CD1c-positive myeloid dendritic cell (primary cell): Measurements from ENCODE around the gene RUNX1.
A peak's percentile ranks its signal among the peaks of the same experiment; 100 is the strongest.

ENCODE experiments used
- DNase-seq: peaks from one replicate; pipeline ENCODE4 v3.0.0-alpha.2; 2016; ENCODE audit errors: extremely low spot score

Gene RUNX1

GRCh38 chr21:35048706-35049617 lies at the start of gene RUNX1:
Gene RUNX1 (minus strand): TSS chr21:35049302.
- DNase-seq = peak; percentile 94

- DNase-seq = no peak
Measured at GRCh38 chr21:35097525-35097924, 48.4 kb upstream of the RUNX1 start.

GRCh38 chr21:35096959-35097358 lies 47.9 kb upstream of the RUNX1 start:
- DNase-seq = no peak

GRCh38 chr21:35095859-35096291 lies 46.8 kb upstream of the RUNX1 start:
- DNase-seq = no peak

GRCh38 chr21:35093514-35093913 lies 44.4 kb upstream of the RUNX1 start:
- DNase-seq = no peak

GRCh38 chr21:35091496-35091895 lies 42.4 kb upstream of the RUNX1 start:
- DNase-seq = no peak

GRCh38 chr21:35090403-35090802 lies 41.3 kb upstream of the RUNX1 start:
- DNase-seq = no peak

GRCh38 chr21:35088319-35088771 lies 39.2 kb upstream of the RUNX1 start:
- DNase-seq = no peak

GRCh38 chr21:35086357-35086756 lies 37.3 kb upstream of the RUNX1 start:
- no peak for DNase-seq

- DNase-seq = no peak
Measured at GRCh38 chr21:35084869-35085268, 35.8 kb upstream of the RUNX1 start.

- no peak for DNase-seq
Measured at GRCh38 chr21:35083246-35083645, 34.1 kb upstream of the RUNX1 start.

GRCh38 chr21:35081861-35082260 lies 32.8 kb upstream of the RUNX1 start:
- no peak for DNase-seq

GRCh38 chr21:35079181-35079580 lies 30.1 kb upstream of the RUNX1 start:
- no peak for DNase-seq

GRCh38 chr21:35077975-35078374 lies 28.9 kb upstream of the RUNX1 start:
- DNase-seq = no peak

GRCh38 chr21:35077466-35077865 lies 28.4 kb upstream of the RUNX1 start:
- DNase-seq = no peak

GRCh38 chr21:35075546-35075945 lies 26.4 kb upstream of the RUNX1 start:
- peak; percentile 64 for DNase-seq

- DNase-seq = no peak
Measured at GRCh38 chr21:35072960-35073359, 23.9 kb upstream of the RUNX1 start.

GRCh38 chr21:35072557-35072956 lies 23.5 kb upstream of the RUNX1 start:
- no peak for DNase-seq

GRCh38 chr21:35071347-35071746 lies 22.2 kb upstream of the RUNX1 start:
- DNase-seq = no peak

- DNase-seq = no peak
Measured at GRCh38 chr21:35070436-35070835, 21.3 kb upstream of the RUNX1 start.

- no peak for DNase-seq
Measured at GRCh38 chr21:35066824-35067223, 17.7 kb upstream of the RUNX1 start.

- no peak for DNase-seq
Measured at GRCh38 chr21:35063428-35064172, 14.5 kb upstream of the RUNX1 start.

- no peak for DNase-seq
Measured at GRCh38 chr21:35062016-35062415, 12.9 kb upstream of the RUNX1 start.
